Trophoblast cell (in vitro differentiated cells and primary cell): Measurements from ENCODE around the gene SIMC1.

Source experiments
- DNase-seq, 2 donors: peaks; one replicate each; pipeline ENCODE4 v3.0.0-alpha.2; 2016
- H2AFZ ChIP-seq: 2 replicates; pipeline ENCODE4 v1.6.1; 2013; ENCODE audit warnings: low read length, moderate library complexity, mild to moderate bottlenecking; ENCODE audit not compliant: insufficient read depth, poor library complexity
- H2AK5ac ChIP-seq: 2 replicates; pipeline ENCODE4 v1.6.1; 2013; ENCODE audit warnings: mild to moderate bottlenecking, low read length
- H2BK120ac ChIP-seq: 2 replicates; pipeline ENCODE4 v1.6.1; 2013; ENCODE audit warnings: low read length, mild to moderate bottlenecking, moderate library complexity; ENCODE audit not compliant: insufficient read depth, poor library complexity
- H2BK12ac ChIP-seq: 2 replicates; pipeline ENCODE4 v1.6.1; 2013; ENCODE audit warnings: mild to moderate bottlenecking, low read length, moderate library complexity
- H2BK5ac ChIP-seq: 2 replicates; pipeline ENCODE4 v1.6.1; 2013; ENCODE audit warnings: low read length, low read depth, moderate library complexity, mild to moderate bottlenecking; ENCODE audit not compliant: poor library complexity
- H3K14ac ChIP-seq: 2 replicates; pipeline ENCODE4 v1.6.1; 2013; ENCODE audit warnings: mild to moderate bottlenecking, low read length
- H3K18ac ChIP-seq: 2 replicates; pipeline ENCODE4 v1.6.1; 2013; ENCODE audit warnings: mild to moderate bottlenecking, low read length
- H3K23ac ChIP-seq: 2 replicates; pipeline ENCODE4 v1.6.1; 2013; ENCODE audit warnings: low read length
- H3K27ac ChIP-seq: 2 replicates; pipeline ENCODE4 v1.5.1; 2013; ENCODE audit warnings: low read depth, mild to moderate bottlenecking, inconsistent platforms, low read length, moderate library complexity
- H3K27me3 ChIP-seq: 2 replicates; pipeline ENCODE4 v1.6.1; 2013; ENCODE audit warnings: inconsistent platforms, mild to moderate bottlenecking, low read length, moderate library complexity; ENCODE audit not compliant: insufficient read depth
- H3K36me3 ChIP-seq, 2 experiments: 1 replicate in 1 of 2; 2 replicates in 1 of 2; pipeline ENCODE4 v1.6.1; 2013; ENCODE audit warnings: low read length in 2 of 2, mild to moderate bottlenecking in 2 of 2, moderate library complexity in 1 of 2; ENCODE audit not compliant: insufficient read depth in 2 of 2, control insufficient read depth in 1 of 2
- H3K4ac ChIP-seq: 2 replicates; pipeline ENCODE4 v1.6.1; 2013; ENCODE audit warnings: low read depth, mild to moderate bottlenecking, low read length, moderate library complexity
- H3K4me1 ChIP-seq, 2 experiments: 1 replicate in 1 of 2; 2 replicates in 1 of 2; pipeline ENCODE4 v1.6.1; 2013; ENCODE audit warnings: low read length in 2 of 2, mild to moderate bottlenecking in 2 of 2, moderate library complexity in 1 of 2; ENCODE audit not compliant: insufficient read depth in 2 of 2, control insufficient read depth in 1 of 2
- H3K4me2 ChIP-seq: 2 replicates; pipeline ENCODE4 v1.6.1; 2013; ENCODE audit warnings: inconsistent platforms, mild to moderate bottlenecking, low read length, moderate library complexity
- H3K4me3 ChIP-seq: 2 replicates; pipeline ENCODE4 v1.5.1; 2013; ENCODE audit warnings: mild to moderate bottlenecking, low read depth, low read length, inconsistent platforms
- H3K79me1 ChIP-seq: one replicate; pipeline ENCODE4 v1.6.1; 2013; ENCODE audit warnings: low read length
- H3K79me2 ChIP-seq: 2 replicates; pipeline ENCODE4 v1.6.1; 2013; ENCODE audit warnings: low read length, mild to moderate bottlenecking; ENCODE audit not compliant: control insufficient read depth, insufficient read depth, poor library complexity
- H3K9ac ChIP-seq: 2 replicates; pipeline ENCODE4 v1.6.1; 2013; ENCODE audit warnings: mild to moderate bottlenecking, low read length
- H3K9me3 ChIP-seq: 2 replicates; pipeline ENCODE4 v1.6.1; 2013; ENCODE audit warnings: low read depth, mild to moderate bottlenecking, control low read depth, inconsistent platforms, low read length; ENCODE audit not compliant: insufficient read depth
- H4K12ac ChIP-seq: 2 replicates; pipeline ENCODE4 v1.6.1; 2013; ENCODE audit warnings: low read depth, mild to moderate bottlenecking, low read length, moderate library complexity
- H4K8ac ChIP-seq: 2 replicates; pipeline ENCODE4 v1.6.1; 2013; ENCODE audit warnings: low read depth, mild to moderate bottlenecking, low read length, moderate library complexity
- H4K91ac ChIP-seq: one replicate; pipeline ENCODE4 v1.6.1; 2013; ENCODE audit warnings: low read depth, mild to moderate bottlenecking, low read length, moderate library complexity
- WGBS: extraction: QIAGEN DNeasy Blood & Tissue Kit; methylation state at CpG from one replicate; pipeline ENCODE4 v1.1.7; 2013; ENCODE audit warnings: missing lambda C conversion rate; ENCODE audit not compliant: insufficient read length, insufficient coverage; ENCODE audit errors: extremely low coverage; 5-methylcytosine and 5-hydroxymethylcytosine counted together

The SIMC1 gene

DNA sequence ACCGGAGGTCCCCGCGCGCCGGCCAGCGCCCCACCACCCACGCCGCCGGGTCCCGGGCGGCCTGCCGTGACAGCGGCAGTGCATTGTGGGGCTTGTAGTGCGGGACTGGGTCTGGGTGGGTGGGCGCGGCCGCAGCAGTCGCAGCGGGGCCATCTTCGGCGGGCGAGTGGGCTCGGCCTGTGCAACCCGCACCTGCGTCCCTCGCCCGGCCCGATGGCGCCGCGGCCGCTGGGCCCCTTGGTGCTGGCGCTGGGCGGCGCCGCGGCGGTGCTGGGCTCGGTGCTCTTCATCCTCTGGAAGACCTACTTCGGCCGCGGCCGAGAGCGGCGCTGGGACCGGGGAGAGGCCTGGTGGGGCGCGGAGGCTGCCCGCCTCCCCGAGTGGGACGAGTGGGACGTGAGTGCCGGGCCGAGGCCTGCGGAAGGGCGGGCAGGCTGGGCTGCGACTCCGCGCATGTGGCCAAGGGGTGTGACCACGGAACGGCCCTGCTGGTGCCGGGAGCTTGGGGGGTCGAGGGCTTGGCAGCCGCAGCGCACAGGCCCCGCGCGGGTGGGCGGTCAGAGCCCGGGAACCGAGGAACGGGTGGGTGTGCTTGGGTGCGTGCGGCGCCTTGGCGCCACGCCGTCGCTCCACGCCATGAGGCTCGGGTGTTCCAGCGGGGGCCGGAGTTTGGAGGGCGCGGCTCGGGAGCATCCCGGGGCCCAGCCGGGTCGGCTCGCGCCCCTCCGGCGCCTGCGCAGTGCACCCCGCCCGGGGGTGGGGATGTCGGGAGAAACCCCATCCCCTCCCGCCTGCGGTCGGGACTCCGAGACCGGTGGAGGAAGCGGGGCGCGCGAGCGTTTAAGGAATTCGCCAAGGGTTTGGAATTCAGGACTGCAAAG lies 127.4 kb downstream of the SIMC1 start, which contains the start of gene ARL10:
Gene ARL10 (plus strand): TSS at position 137 of the 881 bp plus-strand sequence. CDS start 77 bp downstream, at position 214.
- Histone ChIP-seq H3K79me2 (peaks cover 7% of the 10 kb centered on the region), H4K12ac (peak within 1 kb of the TSS; percentile 2), H3K23ac (no peak within 1 kb of the TSS), H4K8ac (peak within 1 kb of the TSS; percentile 73), H2AFZ (peak within 1 kb of the TSS; percentile 53), H3K27ac (no peak within 1 kb of the TSS), H3K18ac (peak within 1 kb of the TSS; percentile 9), H3K9ac (peak within 1 kb of the TSS; percentile 68), H3K4me1 (peaks cover 8 to 12% of the 10 kb centered on the region in 2 experiments), H3K9me3 (peaks cover 5% of the 10 kb centered on the region), H3K4me3 (peak within 1 kb of the TSS; percentile 84), H3K36me3 (peaks cover 4 to 7% of the 10 kb centered on the region in 2 experiments), H3K4ac (no peak within 1 kb of the TSS), H2AK5ac (no peak within 1 kb of the TSS), H3K27me3 (peaks cover 17% of the 10 kb centered on the region), H4K91ac (peak within 1 kb of the TSS; percentile 33), H3K79me1 (peaks cover 10% of the 10 kb centered on the region), H3K14ac (peak within 1 kb of the TSS; percentile 44), H2BK12ac (no peak within 1 kb of the TSS), H2BK120ac (peak within 1 kb of the TSS; percentile 2), H2BK5ac (no peak within 1 kb of the TSS), H3K4me2 (peak within 1 kb of the TSS; percentile 97)
- no CpG with 5 or more reads among the region's 108 CpGs for WGBS
- no peak for DNase-seq

GRCh38 chr5:176366232-176366894 lies 128.1 kb downstream of the SIMC1 start:
- peak overlapping the region; percentile 53 for H2AFZ ChIP-seq
- WGBS = no CpG with 5 or more reads among the region's 38 CpGs
- peaks cover 5% of the 10 kb centered on the region for H3K9me3 ChIP-seq
- no peak overlapping the region for H3K27ac ChIP-seq
- H3K4me3 ChIP-seq = peak overlapping the region; percentile 84
- no peak overlapping the region for H3K23ac ChIP-seq
- H2AK5ac ChIP-seq = no peak overlapping the region
- H3K4ac ChIP-seq = no peak overlapping the region
- peak overlapping the region; percentile 1 for H4K8ac ChIP-seq
- peaks cover 4 to 7% of the 10 kb centered on the region in 2 experiments for H3K36me3 ChIP-seq
- H3K4me2 ChIP-seq = peak overlapping the region; percentile 97
- no peak overlapping the region for H2BK5ac ChIP-seq
- H3K14ac ChIP-seq = peak overlapping the region; percentile 44
- DNase-seq = no peak
- peaks cover 5% of the 10 kb centered on the region for H3K79me1 ChIP-seq
- H3K9ac ChIP-seq = no peak overlapping the region
- no peak overlapping the region for H2BK12ac ChIP-seq
- no peak overlapping the region for H3K18ac ChIP-seq
- H3K79me2 ChIP-seq = peaks cover 2% of the 10 kb centered on the region
- H3K27me3 ChIP-seq = peaks cover 17% of the 10 kb centered on the region
- H4K12ac ChIP-seq = no peak overlapping the region
- H2BK120ac ChIP-seq = no peak overlapping the region
- H4K91ac ChIP-seq = no peak overlapping the region
- H3K4me1 ChIP-seq = peaks cover 8 to 12% of the 10 kb centered on the region in 2 experiments

- Histone ChIP-seq H4K8ac (no peak overlapping the region), H3K23ac (no peak overlapping the region), H3K4me2 (no peak overlapping the region), H2AFZ (no peak overlapping the region), H3K4ac (no peak overlapping the region), H4K91ac (no peak overlapping the region), H4K12ac (no peak overlapping the region), H3K27me3 (peaks cover 17% of the 10 kb centered on the region), H3K4me1 (peaks cover 8 to 9% of the 10 kb centered on the region in 2 experiments), H2BK12ac (no peak overlapping the region), H3K9me3 (peaks cover 5% of the 10 kb centered on the region), H2BK120ac (no peak overlapping the region), H2BK5ac (no peak overlapping the region), H3K14ac (no peak overlapping the region), H3K4me3 (no peak overlapping the region), H2AK5ac (no peak overlapping the region), H3K79me2 (no peaks in the 10 kb centered on the region), H3K36me3 (peaks cover 4 to 7% of the 10 kb centered on the region in 2 experiments), H3K18ac (no peak overlapping the region), H3K27ac (no peak overlapping the region), H3K9ac (no peak overlapping the region), H3K79me1 (peaks cover 4% of the 10 kb centered on the region)
- WGBS = no CpG with 5 or more reads among the region's 13 CpGs
- DNase-seq = no peak
Observed at GRCh38 chr5:176368726-176369125, 130.5 kb downstream of the SIMC1 start.

- Histone ChIP-seq H3K23ac (no peak overlapping the region), H3K4me3 (no peak overlapping the region), H3K9me3 (peaks cover 2% of the 10 kb centered on the region), H4K12ac (no peak overlapping the region), H2AK5ac (no peak overlapping the region), H4K91ac (no peak overlapping the region), H3K4me2 (no peak overlapping the region), H2AFZ (no peak overlapping the region), H2BK12ac (no peak overlapping the region), H3K79me2 (no peaks in the 10 kb centered on the region), H3K14ac (no peak overlapping the region), H3K18ac (no peak overlapping the region), H3K79me1 (peaks cover 4% of the 10 kb centered on the region), H3K27ac (no peak overlapping the region), H3K9ac (no peak overlapping the region), H3K36me3 (peaks cover 4 to 7% of the 10 kb centered on the region in 2 experiments), H3K4me1 (peaks cover 5 to 7% of the 10 kb centered on the region in 2 experiments), H3K27me3 (peaks cover 11% of the 10 kb centered on the region), H3K4ac (no peak overlapping the region), H4K8ac (no peak overlapping the region), H2BK5ac (no peak overlapping the region), H2BK120ac (no peak overlapping the region)
- no CpG with 5 or more reads among the region's 8 CpGs for WGBS
- DNase-seq = no peak
Observed at GRCh38 chr5:176369934-176370711, 131.9 kb downstream of the SIMC1 start.
